ENCODE measurements around the gene MS4A13.

DNA sequence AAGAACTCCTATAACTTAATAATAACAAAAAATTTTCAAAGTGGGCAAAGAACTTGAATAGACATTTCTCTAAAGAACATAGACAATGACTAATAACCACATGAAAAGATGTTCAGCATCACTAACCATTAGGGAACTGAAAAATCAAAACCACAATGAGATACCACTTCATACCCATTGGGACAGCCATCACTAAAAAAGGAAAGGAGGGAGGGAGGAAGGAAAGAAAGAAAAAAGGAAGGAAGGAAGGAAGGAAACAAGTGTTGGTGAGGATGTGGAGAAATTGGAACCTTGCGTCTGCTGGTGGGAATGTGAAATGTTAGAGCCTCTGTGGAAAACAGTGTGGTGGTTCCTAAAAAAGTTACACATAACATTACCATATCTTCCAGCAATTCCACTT, 55.8 kb downstream of the MS4A13 start:
- no peak for TF ChIP-seq POLR2A (IDR thresholded peaks at IDR 0.05)
- no peak for TF ChIP-seq CTCF (IDR thresholded peaks at IDR 0.05)

All from Peyer's patch (tissue), 4 donors.